ENCODE measurements around the gene COMMD7. TPM values are rescaled to one million over a fixed set of nuclear protein-coding genes. Genes with fewer than 3 reads are reported as not detected.

COMMD7 gene
- total RNA-seq, result 48.6 TPM
- long read RNA-seq, transcript COMMD7-201 (9 exons, 1,900 nt), result major isoform, 45 of 53 reads
- long read RNA-seq, partial matches to known transcripts, result 0 of 53 reads
- long read RNA-seq, other reads (novel, unspliced or antisense), result 5 of 53 reads

DNA sequence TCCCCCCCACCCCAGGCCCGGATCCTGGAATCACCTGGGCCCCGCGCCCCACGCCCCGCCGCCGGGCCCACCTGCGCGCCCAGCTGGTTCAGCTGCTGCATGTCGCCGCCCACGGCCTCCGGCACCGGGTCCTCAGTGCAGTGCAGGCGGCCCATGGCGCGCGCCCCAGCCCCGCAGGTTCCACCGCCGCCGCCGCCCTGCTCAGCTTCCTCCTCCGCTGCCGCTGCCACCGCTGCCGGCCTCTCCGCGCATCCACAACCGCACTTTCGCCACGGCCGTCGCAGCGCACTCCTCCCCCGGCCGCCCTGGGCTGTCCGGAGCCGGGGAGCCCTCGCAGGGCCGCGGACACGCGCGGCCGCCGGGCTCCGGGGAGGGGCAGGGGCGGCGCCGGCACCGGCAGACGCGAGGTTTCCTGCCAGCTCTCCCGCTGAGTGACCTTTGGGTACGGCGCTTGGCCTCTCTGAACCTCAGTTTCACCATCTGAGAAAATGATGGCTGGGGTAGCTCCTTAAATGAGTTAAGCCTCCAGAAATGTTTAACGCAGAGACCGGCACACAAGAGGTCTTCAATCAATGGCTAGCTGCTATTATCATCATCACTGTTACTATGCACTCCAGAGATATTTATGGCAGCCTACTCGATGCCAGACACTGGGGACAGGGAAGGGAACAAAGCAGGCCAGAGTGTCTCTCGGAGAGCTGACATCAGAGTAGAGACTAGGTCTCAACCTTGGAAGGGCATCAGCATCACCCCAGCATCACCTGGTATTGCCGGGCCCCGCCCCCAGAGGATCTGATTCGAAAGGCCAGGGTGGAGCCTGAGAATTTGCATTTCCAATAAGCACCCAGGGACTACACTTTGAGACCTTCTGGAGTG lies at the start of gene COMMD7:
COMMD7 (minus strand) TSS at position 231 of the 876 bp plus-strand sequence; CDS start at position 155, 76 bp downstream.
- peak; percentile 85 for DNase-seq (ENCODE audit: missing footprints)
- peak; percentile 89 for ATAC-seq

GRCh38 chr20:32792731-32793458 lies 49.6 kb upstream of the COMMD7 start:
- no peak for ATAC-seq

More for the DNA sequence above, at the start of gene COMMD7:
- intact Hi-C loops (cut with DNase I), result loop anchor here (5.0 kb wide), 1 partner anchor 41 kb away; no protein-coding TSS in a partner anchor

GRCh38 chr20:32792316-32792715 lies 49.0 kb upstream of the COMMD7 start:
- intact Hi-C loops (cut with DNase I), result loop anchor here (5.0 to 10.0 kb wide), 2 partner anchors 100 to 502 kb away; no protein-coding TSS in a partner anchor
- DNase-seq (ENCODE audit: missing footprints) (no peak), ATAC-seq (peak; percentile 69)

More at GRCh38 chr20:32792731-32793458, 49.6 kb upstream of the COMMD7 start:
- intact Hi-C loops (cut with DNase I), result loop anchor here (5.0 to 10.0 kb wide), 2 partner anchors 99 to 502 kb away; no protein-coding TSS in a partner anchor
- DNase-seq (ENCODE audit: missing footprints), result no peak

GRCh38 chr20:32790751-32791057 lies 47.4 kb upstream of the COMMD7 start:
- DNase-seq (ENCODE audit: missing footprints), result no peak
- intact Hi-C loops (cut with DNase I), result loop anchor here (2.0 to 10.0 kb wide), 3 partner anchors 102 to 504 kb away; no protein-coding TSS in a partner anchor
- no peak for ATAC-seq

DNA sequence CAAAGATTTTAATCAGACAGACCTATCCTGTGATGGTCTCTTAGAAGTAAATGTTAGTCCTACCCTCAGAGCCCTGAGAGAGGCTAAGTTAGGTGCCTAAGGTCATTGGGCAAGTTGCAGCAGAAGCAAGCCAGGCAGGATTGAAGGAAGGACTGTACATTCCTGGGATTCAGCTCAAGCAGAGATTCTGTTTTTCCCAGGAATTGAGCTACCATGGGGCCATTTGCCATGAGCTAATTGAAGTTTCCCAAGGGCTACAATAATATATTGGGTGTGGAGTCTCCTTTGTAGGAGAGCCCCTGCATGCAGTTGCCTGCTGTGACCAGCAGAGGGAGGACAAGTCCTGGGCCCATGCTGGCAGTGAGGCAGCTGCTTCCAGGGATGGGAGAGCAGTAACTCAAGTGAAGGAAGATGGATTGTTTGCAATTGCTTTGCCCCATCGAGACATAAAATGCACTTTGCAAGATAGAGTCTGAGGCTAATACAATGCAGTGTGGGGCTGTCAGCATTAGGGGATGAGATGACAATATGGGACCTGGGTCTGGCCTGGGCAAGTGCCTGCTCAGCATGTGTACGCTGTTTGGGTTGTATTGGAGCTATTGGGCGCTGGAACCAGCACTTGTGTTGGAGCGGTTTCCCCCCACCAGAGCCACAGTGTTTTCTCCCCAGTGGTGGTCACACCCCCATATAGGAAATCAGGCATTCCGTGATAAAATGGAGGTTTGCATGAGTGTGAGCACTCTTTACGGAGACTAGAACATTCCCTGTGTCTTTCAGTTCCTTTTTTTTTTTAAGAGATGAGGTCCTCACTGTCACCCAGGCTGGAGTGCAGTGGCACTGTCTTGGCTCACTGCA lies 46.9 kb upstream of the COMMD7 start:
- ATAC-seq, result peak; percentile 87
- peak; percentile 82 for DNase-seq (ENCODE audit: missing footprints)
- intact Hi-C loops (cut with DNase I), result loop anchor here (2.0 to 10.0 kb wide), 3 partner anchors 102 to 505 kb away; no protein-coding TSS in a partner anchor

GRCh38 chr20:32787168-32787567 lies 43.9 kb upstream of the COMMD7 start:
- ATAC-seq (no peak), DNase-seq (ENCODE audit: missing footprints) (no peak)
- intact Hi-C loops (cut with DNase I), result no loop called here

DNA sequence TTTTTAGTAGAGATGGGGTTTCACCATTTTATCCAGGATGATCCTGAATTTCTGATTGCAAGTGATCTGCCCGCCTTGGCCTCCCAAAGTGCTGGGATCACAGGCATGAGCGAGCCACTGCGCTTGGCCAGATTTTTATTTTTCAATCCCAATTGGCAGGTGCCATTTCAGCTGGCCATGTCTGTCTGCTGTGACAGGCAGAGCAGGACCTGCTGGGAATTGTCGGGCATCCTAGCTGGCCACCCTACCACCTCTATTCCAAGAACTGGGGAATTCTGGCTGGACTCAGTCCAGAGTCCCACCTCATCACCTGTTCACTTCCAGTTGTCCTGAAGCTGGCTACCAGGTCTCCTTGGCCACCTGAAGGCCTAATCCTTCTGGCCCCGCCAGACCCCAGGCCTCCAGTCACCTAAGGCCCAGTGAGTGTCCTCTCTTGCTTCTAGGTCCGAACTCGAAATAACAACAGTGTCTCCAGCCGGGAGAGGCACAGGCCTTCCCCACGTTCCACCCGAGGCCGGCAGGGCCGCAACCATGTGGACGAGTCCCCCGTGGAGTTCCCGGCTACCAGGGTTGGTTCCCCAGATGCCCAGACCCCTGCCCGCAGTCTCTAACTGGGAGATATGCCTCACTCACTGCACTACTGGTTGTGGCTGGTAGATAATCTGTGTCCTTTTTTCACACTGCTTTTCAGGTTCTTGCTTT lies 42.9 kb upstream of the COMMD7 start:
- intact Hi-C loops (cut with DNase I), result no loop called here
- DNase-seq (ENCODE audit: missing footprints), result no peak
- ATAC-seq, result no peak

GRCh38 chr20:32784369-32785080 lies 41.3 kb upstream of the COMMD7 start:
- ATAC-seq, result no peak
- no peak for DNase-seq (ENCODE audit: missing footprints)
- intact Hi-C loops (cut with DNase I), result no loop called here

- no peak for DNase-seq (ENCODE audit: missing footprints)
- intact Hi-C loops (cut with DNase I), result no loop called here
Observed at GRCh38 chr20:32780749-32781655, 37.7 kb upstream of the COMMD7 start.

DNA sequence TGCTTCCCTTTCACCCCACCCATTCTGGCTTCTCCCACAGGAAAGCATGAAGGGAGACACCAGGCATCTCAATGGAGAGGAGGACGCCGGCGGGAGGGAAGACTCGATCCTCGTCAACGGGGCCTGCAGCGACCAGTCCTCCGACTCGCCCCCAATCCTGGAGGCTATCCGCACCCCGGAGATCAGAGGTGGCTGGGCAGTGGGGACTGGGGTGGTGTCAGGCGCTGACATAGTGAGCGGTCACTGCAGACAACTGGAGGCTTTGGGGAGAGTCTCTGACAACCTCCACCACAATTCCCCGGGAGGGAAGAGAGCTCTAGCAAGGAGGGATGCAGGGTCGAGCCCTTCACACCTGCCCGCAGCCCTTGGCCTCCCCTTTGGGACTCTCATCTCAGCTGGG lies 37.0 kb upstream of the COMMD7 start:
- DNase-seq (ENCODE audit: missing footprints) (no peak), ATAC-seq (no peak)
- intact Hi-C loops (cut with DNase I), result no loop called here

More at GRCh38 chr20:32780749-32781655, 37.7 kb upstream of the COMMD7 start:
- ATAC-seq, result no peak

DNA sequence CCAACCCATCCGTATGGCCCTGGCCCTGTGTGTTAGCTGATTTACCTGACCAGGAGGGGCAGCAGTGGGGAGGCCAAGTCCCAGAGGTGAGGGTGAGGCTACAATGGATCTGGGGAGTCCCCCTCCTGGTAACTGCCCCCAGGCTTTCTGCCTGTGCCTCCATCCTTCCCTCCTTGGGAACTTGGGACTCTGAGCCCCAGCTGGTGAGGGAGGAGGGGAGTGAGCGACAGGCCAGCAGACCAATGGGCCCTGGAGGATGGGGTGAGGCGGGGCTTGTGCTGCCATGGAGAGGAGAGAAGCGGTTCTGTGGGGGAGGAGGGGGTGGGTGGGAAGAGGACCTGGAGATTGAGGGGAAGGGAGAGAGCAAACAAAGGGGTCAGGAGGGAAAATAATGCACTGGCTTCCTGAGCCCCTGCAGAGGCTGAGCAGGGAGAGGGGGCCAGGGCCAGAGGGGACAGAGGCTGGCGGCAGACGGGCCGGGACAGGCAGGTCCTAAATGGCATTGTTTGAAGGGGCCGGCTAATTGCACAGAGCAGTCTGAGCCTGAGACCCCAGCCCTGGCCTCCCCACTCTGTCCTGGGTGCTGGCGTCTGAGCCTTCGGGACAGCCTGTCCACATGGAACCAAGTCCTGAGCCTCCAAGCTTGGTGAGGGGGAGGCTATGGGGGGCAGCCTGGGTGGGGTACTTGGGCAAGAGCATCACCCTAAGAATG lies 36.4 kb upstream of the COMMD7 start:
- ATAC-seq, result no peak
- DNase-seq (ENCODE audit: missing footprints), result no peak
- intact Hi-C loops (cut with DNase I), result loop anchor here (2.0 kb wide), 1 partner anchor 105 kb away; no protein-coding TSS in a partner anchor

- ATAC-seq (no peak), DNase-seq (ENCODE audit: missing footprints) (no peak)
- intact Hi-C loops (cut with DNase I), result no loop called here
Observed at GRCh38 chr20:32777177-32777956, 34.1 kb upstream of the COMMD7 start.

GRCh38 chr20:32775336-32775991 lies 32.2 kb upstream of the COMMD7 start:
- no peak for ATAC-seq
- intact Hi-C loops (cut with DNase I), result no loop called here
- no peak for DNase-seq (ENCODE audit: missing footprints)

DNA sequence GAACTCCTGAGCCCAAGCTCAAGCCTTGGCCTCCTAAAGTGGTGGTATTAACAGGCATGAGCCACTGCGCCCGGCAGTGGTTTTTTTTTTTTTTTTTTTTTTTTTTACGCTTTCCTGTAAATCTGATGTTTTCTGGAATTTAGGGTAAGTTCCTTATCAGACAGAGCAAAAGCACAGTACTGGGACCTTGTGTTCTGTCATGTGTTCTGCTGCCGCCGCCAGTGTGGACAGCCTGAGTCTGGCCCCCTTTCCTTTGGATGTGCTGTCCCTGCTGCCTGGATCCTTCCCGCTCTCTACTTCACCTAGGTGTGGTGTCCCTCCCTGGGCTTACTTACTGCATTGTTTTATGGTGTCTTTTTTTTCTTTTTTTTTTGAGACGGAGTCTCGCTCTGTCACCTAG lies 30.6 kb upstream of the COMMD7 start:
- intact Hi-C loops (cut with DNase I), result no loop called here
- ATAC-seq (no peak), DNase-seq (ENCODE audit: missing footprints) (no peak)

All from Right ventricle myocardium inferior (tissue), 1 donor.